CD4-positive, alpha-beta T cell treated with Interleukin-17A for 1 hour (primary cell): ENCODE results near the gene NKX2-3.

Experiments
- DNase-seq: peaks from one replicate; pipeline ENCODE4 v3.0.0-alpha.2; 2020

The NKX2-3 gene

GRCh38 chr10:99583687-99584086, 50.9 kb downstream of the NKX2-3 start:
- no peak for DNase-seq
